Skin epidermis (tissue), 12 donors: ENCODE data around the gene CSNK2A3.

Experiments used
- H3K27ac ChIP-seq, 21 experiments: fragments of 200-600 bp; sonication (generic) in 11 of 21; one replicate each; pipeline ENCODE4 v1.5.0; 2020; ENCODE audit warnings: mild to moderate bottlenecking in 3 of 21, inconsistent platforms in 2 of 21, moderate library complexity in 2 of 21
- H3K4me3 ChIP-seq, 7 experiments: fragments of 200-600 bp; sonication (generic) in 2 of 7; one replicate each; pipeline ENCODE4 v1.5.0; 2020; ENCODE audit warnings: inconsistent platforms in 2 of 7, mild to moderate bottlenecking in 2 of 7, moderate library complexity in 1 of 7

The CSNK2A3 gene

GRCh38 chr11:11308249-11308648, 44.8 kb downstream of the CSNK2A3 start:
- Histone ChIP-seq H3K4me3 (no peak overlapping the region), H3K27ac (no peak overlapping the region)

- H3K27ac ChIP-seq: no peak overlapping the region
These were observed 46.2 kb downstream of the CSNK2A3 start for GRCh38 chr11:11306855-11307254.

GRCh38 chr11:11304550-11304949, 48.5 kb downstream of the CSNK2A3 start:
- no peak overlapping the region for H3K27ac ChIP-seq
- H3K4me3 ChIP-seq: no peak overlapping the region

More at GRCh38 chr11:11306855-11307254, 46.2 kb downstream of the CSNK2A3 start:
- H3K4me3 ChIP-seq: no peak overlapping the region

- no peak overlapping the region for H3K4me3 ChIP-seq
- no peak overlapping the region for H3K27ac ChIP-seq
These were observed 50.5 kb downstream of the CSNK2A3 start for GRCh38 chr11:11302565-11302964.
